Activated gamma-delta T cell treated with anti-CD3 and anti-CD28 coated beads, Interleukin-2, amount 50 U/mL, for 16 hours (primary cell): Measurements from ENCODE around the gene RAD23A.
"Not testable (repeated sequence)": the region's sequence is repeated elsewhere in the genome, so short reads cannot be mapped to it uniquely, and the experiment has no call there.

Experiments used
- DNase-seq: peaks from one replicate; pipeline ENCODE4 v3.0.0-alpha.2; 2020; ENCODE audit warnings: low read depth

Gene RAD23A

GRCh38 chr19:12945479-12946091, at the start of gene RAD23A:
RAD23A (plus strand) TSS chr19:12945862; CDS start chr19:12945949, 87 bp downstream.
- peak; percentile 96 for DNase-seq

GRCh38 chr19:12896460-12896859, 49.2 kb upstream of the RAD23A start:
- no peak for DNase-seq

- DNase-seq = no peak
These were observed 45.7 kb upstream of the RAD23A start for GRCh38 chr19:12899891-12900518.

- no peak for DNase-seq
These were observed 38.5 kb upstream of the RAD23A start for GRCh38 chr19:12907166-12907565.

GRCh38 chr19:12912571-12912970, 33.1 kb upstream of the RAD23A start:
- no peak for DNase-seq

- DNase-seq = no peak
These were observed 32.6 kb upstream of the RAD23A start for GRCh38 chr19:12913011-12913561.

- no peak for DNase-seq
These were observed 31.6 kb upstream of the RAD23A start for GRCh38 chr19:12913851-12914690.

- DNase-seq = not testable (repeated sequence)
These were observed 29.8 kb upstream of the RAD23A start for GRCh38 chr19:12915860-12916259.

GRCh38 chr19:12918253-12918652, 27.4 kb upstream of the RAD23A start:
- no peak for DNase-seq

- DNase-seq = no peak
These were observed 24.6 kb upstream of the RAD23A start for GRCh38 chr19:12921047-12921446.

- no peak for DNase-seq
These were observed 22.7 kb upstream of the RAD23A start for GRCh38 chr19:12922959-12923358.

GRCh38 chr19:12924621-12925310, 20.9 kb upstream of the RAD23A start:
- no peak for DNase-seq

GRCh38 chr19:12930002-12930645, 15.5 kb upstream of the RAD23A start:
- no peak for DNase-seq

GRCh38 chr19:12932392-12933286, 13.0 kb upstream of the RAD23A start:
- no peak for DNase-seq

- DNase-seq = peak; percentile 86
These were observed 12.2 kb upstream of the RAD23A start, which contains the start of gene FARSA for GRCh38 chr19:12933287-12934072. FARSA (minus strand) TSS chr19:12933711; CDS start chr19:12933696, 15 bp downstream.

GRCh38 chr19:12935071-12935470, 10.6 kb upstream of the RAD23A start:
- no peak for DNase-seq

GRCh38 chr19:12936582-12936981, 9.1 kb upstream of the RAD23A start:
- DNase-seq = no peak

- no peak for DNase-seq
These were observed 8.4 kb upstream of the RAD23A start for GRCh38 chr19:12937093-12937926.
